Psoas muscle (tissue), 8 donors: Measurements from ENCODE around the gene TEX44. TPM values are rescaled to one million over a fixed set of nuclear protein-coding genes. Genes with fewer than 3 reads are reported as not detected.

Experiments
- ATAC-seq, 4 donors: fragments of 200-7000 bp; cut with Tn5 transposase; one replicate each; pipeline ENCODE4 v1.9.1; 2020; ENCODE audit warnings: moderate library complexity in 3 of 4, mild to moderate bottlenecking in 2 of 4
- DNase-seq, 2 donors: peaks; one replicate each; pipeline ENCODE4 v3.0.0-alpha.2; 2020
- H3K27ac ChIP-seq: fragments of 200-600 bp; one replicate; pipeline ENCODE4 v1.8.0; 2022
- H3K27me3 ChIP-seq, 3 donors: fragments of 200-600 bp in 1 of 3; one replicate each; pipeline versions ENCODE4 v1.6.1 to v1.8.0; 2013 to 2022; ENCODE audit warnings: low read length in 2 of 3, mild to moderate bottlenecking in 2 of 3, moderate library complexity in 1 of 3; ENCODE audit not compliant: insufficient read depth in 3 of 3
- H3K36me3 ChIP-seq, 2 donors: fragments of 200-600 bp in 1 of 2; one replicate each; pipeline versions ENCODE4 v1.6.1 to v1.8.0; 2013 to 2022; ENCODE audit warnings: low read depth in 1 of 2, mild to moderate bottlenecking in 1 of 2, moderate library complexity in 1 of 2; ENCODE audit not compliant: insufficient read depth in 1 of 2
- H3K4me1 ChIP-seq: fragments of 200-600 bp; one replicate; pipeline ENCODE4 v1.8.0; 2022
- H3K4me3 ChIP-seq: fragments of 200-600 bp; one replicate; pipeline ENCODE4 v1.8.0; 2022; ENCODE audit warnings: mild to moderate bottlenecking
- H3K9me3 ChIP-seq: fragments of 200-600 bp; one replicate; pipeline ENCODE4 v1.8.0; 2022
- CTCF ChIP-seq: fragments of 200-600 bp; IDR thresholded peaks from one replicate; pipeline ENCODE4 v1.8.0; 2022; ENCODE audit warnings: antibody characterized with exemption
- WGBS, 3 donors: extraction: QIAGEN DNeasy Blood & Tissue Kit; methylation state at CpG; one replicate each; pipeline versions ENCODE4 v1.1.6 to v1.1.7; 2013; 5-methylcytosine and 5-hydroxymethylcytosine counted together
- intact Hi-C, 2 donors: fragments of 100-400 bp; cut with DNase I; formaldehyde crosslinking; loops; one replicate each; pipeline versions ENCODE4 v1.11.0 to v1.14.2; 2022
- polyA plus RNA-seq, 3 donors: library from polyadenylated mRNA; stranded (reverse); fragments of 200-250 nt; gene quantifications; one replicate each; pipeline ENCODE4 v1.2.3, GENCODE V29; 2013
- total RNA-seq, 4 donors: library from RNA; stranded (reverse); fragmentation: NEBNext Ultra II Directional in 2 of 4; extraction: Animal tissue kit (Norgen Biotek cat#: 25700) in 2 of 4; gene quantifications; one replicate each; pipeline versions ENCODE4 v1.2.1 to v1.2.4, GENCODE V29; 2021 to 2023
- donor health status: healthy with polysubstance abuse.
- donor health status: DM: no; HTN: no; CAD: no; lungs with moderate emphysema.
- donor health status: Bipolar disorder and iron deficiency.
- donor health status: healthy.
- donor health status: DM: yes; HTN: yes; CAD: no.
- donor health status: DM: no; HTN: no; CAD: no.
- donor health status: DM: no; HTN: no; CAD: no.
- donor health status: DM: yes; HTN: yes; CAD: no.

TEX44 gene
- total and polyA plus RNA-seq, 7 donors: not detected

- H3K27ac ChIP-seq: no peak overlapping the region
- H3K4me3 ChIP-seq: no peak overlapping the region
- intact Hi-C loops: no loop called here
- H3K9me3 ChIP-seq: peaks cover 10% of the 10 kb centered on the region
- TF ChIP-seq CTCF: no peak
- no peak for ATAC-seq
- no peaks in the 10 kb centered on the region for H3K27me3 ChIP-seq
- DNase-seq: no peak
- H3K36me3 ChIP-seq: no peaks in the 10 kb centered on the region
- no peaks in the 10 kb centered on the region for H3K4me1 ChIP-seq
- 65 to 73% (median 65%) methylated on average over 3 of the region's 3 CpGs for WGBS, 3 donors
Measured at GRCh38 chr2:231548752-231549151, 43.9 kb upstream of the TEX44 start.

GRCh38 chr2:231549446-231550239 is 43.0 kb upstream of the TEX44 start:
- H3K9me3 ChIP-seq: peaks cover 10% of the 10 kb centered on the region
- no peak for ATAC-seq
- no peaks in the 10 kb centered on the region for H3K4me1 ChIP-seq
- H3K4me3 ChIP-seq: no peak overlapping the region
- DNase-seq: no peak
- no peak for TF ChIP-seq CTCF
- intact Hi-C loops: no loop called here
- H3K27ac ChIP-seq: no peak overlapping the region
- H3K27me3 ChIP-seq: no peaks in the 10 kb centered on the region
- H3K36me3 ChIP-seq: no peaks in the 10 kb centered on the region
- 83 to 89% (median 87%) methylated on average over 13 of the region's 13 CpGs for WGBS, 3 donors

- DNase-seq (no peak), ATAC-seq (no peak)
- H3K9me3 ChIP-seq: peaks cover 10% of the 10 kb centered on the region
- no peaks in the 10 kb centered on the region for H3K36me3 ChIP-seq
- H3K4me3 ChIP-seq: no peak overlapping the region
- H3K27me3 ChIP-seq: no peaks in the 10 kb centered on the region
- H3K27ac ChIP-seq: no peak overlapping the region
- H3K4me1 ChIP-seq: peaks cover 3% of the 10 kb centered on the region
- intact Hi-C loops: no loop called here
- TF ChIP-seq CTCF: no peak
Measured at GRCh38 chr2:231552752-231553151, 39.9 kb upstream of the TEX44 start.

- ATAC-seq (no peak), DNase-seq (no peak)
- no peaks in the 10 kb centered on the region for H3K36me3 ChIP-seq
- no peaks in the 10 kb centered on the region for H3K27me3 ChIP-seq
- peak overlapping the region; percentile 23 for H3K4me3 ChIP-seq
- TF ChIP-seq CTCF: no peak
- peaks cover 3% of the 10 kb centered on the region for H3K4me1 ChIP-seq
- 46 to 61% (median 53%) methylated on average over 8 of the region's 8 CpGs for WGBS, 3 donors
- H3K27ac ChIP-seq: peak overlapping the region; percentile 34
- peaks cover 10% of the 10 kb centered on the region for H3K9me3 ChIP-seq
- intact Hi-C loops: no loop called here
Measured at GRCh38 chr2:231554327-231554726, 38.3 kb upstream of the TEX44 start.
